GM18858 (cell line): ENCODE measurements around the gene IL10RA.

Experiments used
- ATAC-seq: cut with Tn5 transposase; IDR thresholded peaks from one replicate; pipeline ENCODE4 v1.9.1; 2021; ENCODE audit not compliant: unreplicated experiment

The IL10RA gene

GRCh38 chr11:118042796-118043195 is 56.6 kb downstream of the IL10RA start:
- no peak for ATAC-seq

GRCh38 chr11:118045191-118045590 is 59.0 kb downstream of the IL10RA start:
- no peak for ATAC-seq

DNA sequence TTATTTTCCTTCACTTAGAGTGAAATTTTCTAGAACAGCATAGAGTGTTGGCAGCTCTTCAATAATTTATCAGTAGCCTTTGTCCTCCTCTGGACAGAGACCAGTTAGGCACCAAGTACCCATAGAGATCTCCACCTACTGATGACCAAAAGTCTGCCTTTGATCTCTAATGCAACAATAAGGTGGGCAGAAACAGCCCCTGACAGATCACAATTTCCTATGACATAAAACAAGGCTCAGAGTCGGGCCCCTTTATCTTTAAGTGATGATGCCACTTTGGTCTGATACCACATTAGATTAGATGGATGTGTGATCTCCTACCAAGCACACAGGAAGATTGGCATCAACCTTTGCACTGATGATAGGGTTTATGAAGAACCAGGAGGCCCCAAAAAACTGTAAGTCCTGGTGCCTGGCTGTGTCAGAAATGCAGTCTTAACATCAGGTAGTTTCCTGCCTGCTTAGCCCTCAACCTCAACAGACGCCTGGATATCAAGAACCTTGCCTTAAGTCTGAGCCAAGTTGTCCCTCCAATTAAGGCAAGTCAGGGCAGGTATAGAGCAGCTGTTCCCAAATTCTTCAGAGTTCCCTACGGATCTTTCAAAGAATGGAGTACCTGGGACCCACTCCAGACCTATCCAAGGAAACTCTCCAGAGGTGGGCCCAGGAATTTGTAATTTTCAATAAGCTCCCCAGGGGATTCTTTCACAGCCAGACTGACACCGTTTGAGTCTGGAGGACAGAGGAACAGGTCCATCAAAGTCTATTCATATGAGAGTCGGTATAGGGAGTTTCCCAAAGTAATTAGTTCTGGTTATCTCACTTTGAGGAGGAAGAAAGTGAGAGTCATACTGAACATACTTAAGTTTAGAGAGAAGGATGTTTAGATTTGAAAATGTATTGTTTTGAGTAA is 60.1 kb downstream of the IL10RA start:
- ATAC-seq = no peak

DNA sequence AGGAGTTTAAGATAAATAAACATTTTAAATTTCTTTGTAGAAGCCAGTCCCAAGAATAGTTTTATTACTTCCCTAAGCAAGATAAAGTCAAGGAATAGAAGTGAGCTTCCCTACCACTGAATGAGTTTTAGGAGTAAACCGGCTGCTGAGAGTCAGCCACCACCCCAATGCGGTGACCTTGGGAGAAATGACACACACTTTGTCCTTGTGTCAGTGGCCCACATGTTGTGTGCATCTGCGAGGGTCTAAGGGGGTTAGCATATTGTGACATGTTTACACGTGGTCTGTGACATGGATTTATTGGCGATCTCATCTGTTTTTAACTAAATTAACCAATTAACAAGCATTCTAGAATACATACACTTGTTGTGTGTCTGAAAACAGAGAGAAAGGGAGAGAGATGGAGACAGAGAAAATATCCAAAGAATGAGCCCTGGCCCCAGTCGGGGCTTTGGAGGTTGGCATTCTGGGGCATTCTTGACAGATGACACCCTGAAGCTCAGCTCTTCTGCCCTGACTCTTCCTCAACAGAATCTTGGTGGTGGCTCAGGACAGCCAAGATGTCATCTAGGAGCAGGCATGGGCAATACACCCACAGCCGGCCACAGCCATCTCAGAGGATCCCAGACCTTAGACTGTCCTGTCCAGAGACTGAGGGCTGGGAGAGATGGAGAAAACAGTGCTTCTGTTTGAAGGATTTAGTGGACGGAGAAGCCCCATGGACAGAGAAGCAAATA is 60.9 kb downstream of the IL10RA start:
- no peak for ATAC-seq

DNA sequence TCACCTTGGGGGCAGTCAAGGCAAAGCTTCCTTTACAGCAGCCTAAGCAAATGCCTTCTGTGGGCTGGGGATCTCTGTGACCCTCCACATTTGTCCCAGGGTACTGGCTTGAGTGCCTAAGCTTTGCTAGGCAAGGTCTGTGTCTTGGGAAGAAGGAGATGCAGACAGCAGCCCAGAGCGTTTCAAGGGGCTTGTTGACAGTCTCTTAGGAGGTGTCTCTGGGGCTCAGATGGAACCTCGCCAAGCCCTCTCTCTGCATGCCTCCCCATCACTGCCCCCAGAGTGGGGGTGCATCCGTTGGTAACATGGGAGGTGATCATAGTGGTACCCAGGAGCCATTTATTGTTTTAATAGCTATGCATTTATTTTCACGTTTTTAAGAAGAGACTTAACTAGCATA is 61.6 kb downstream of the IL10RA start:
- no peak for ATAC-seq

GRCh38 chr11:118048472-118049370 is 62.5 kb downstream of the IL10RA start:
- ATAC-seq = no peak

DNA sequence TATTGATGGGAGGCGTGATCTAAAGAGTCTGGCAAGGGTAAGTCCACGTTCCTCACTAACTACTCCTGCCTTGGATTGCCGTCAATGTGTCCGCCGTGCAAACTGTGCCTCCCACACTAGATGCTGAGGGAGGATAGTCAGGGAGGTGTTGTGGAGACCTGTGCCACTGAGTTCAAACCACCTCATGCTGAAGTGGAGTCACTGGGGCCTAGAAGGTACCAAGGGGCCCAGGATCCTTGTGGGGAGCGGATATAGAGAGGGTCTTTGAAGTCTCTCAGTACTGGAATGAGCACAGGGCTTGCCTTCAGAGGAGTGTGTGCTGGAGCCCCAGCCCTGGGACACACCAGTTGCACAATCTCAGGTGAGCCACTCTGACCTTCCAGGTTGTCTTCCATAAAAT is 63.6 kb downstream of the IL10RA start:
- ATAC-seq = no peak

- ATAC-seq = no peak
Observed at GRCh38 chr11:118050208-118050891, 64.2 kb downstream of the IL10RA start.
